Cardiac septum (tissue), 1 donor: ENCODE measurements around the gene GRID2. TPM values are rescaled to one million over a fixed set of nuclear protein-coding genes. Genes with fewer than 3 reads are reported as not detected.

ENCODE experiments used
- DNase-seq: peaks from one replicate; pipeline ENCODE4 v3.0.0-alpha.2; 2020; ENCODE audit warnings: low spot score
- intact Hi-C: fragments of 100-400 bp; cut with DNase I; formaldehyde crosslinking; loops from one replicate; pipeline ENCODE4 v1.14.0; 2022
- total RNA-seq: library from RNA; stranded (reverse); fragmentation: NEBNext Ultra II Directional; extraction: Animal tissue kit (Norgen Biotek cat#: 25700); gene quantifications from one replicate; pipeline ENCODE4 v1.2.1, GENCODE V29; 2021
- donor health status: DM: no; HTN: no; CAD: no.

Gene GRID2
- total RNA-seq, 1 donor from 2014 or later = 0.24 TPM

- no peak for DNase-seq
Observed at GRCh38 chr4:93416344-93417128, 1112.8 kb downstream of the GRID2 start.

DNA sequence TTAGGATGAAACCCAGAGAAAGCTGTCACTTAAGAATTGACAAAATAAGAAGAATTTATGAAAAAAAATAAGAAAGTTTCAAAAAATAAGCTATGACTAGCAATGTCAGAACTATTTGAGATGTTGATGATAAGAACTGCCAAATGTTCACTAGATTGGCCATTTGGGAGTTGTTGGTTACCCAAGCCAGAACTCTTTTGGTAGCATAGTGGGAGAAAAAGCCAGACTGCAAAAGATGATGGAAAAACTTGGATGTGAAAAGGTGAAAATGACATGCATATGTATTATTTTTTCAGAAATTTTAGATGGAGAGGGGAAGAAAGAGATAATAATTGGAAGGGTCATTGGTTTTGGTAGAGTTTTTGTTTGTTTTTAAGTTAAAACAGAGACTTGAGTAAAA is 1127.6 kb downstream of the GRID2 start:
- intact Hi-C loops = no loop called here
- DNase-seq = no peak

More at GRCh38 chr4:93416344-93417128, 1112.8 kb downstream of the GRID2 start:
- intact Hi-C loops = no loop called here

GRCh38 chr4:93433840-93434239 is 1130.1 kb downstream of the GRID2 start:
- intact Hi-C loops = no loop called here
- no peak for DNase-seq

DNA sequence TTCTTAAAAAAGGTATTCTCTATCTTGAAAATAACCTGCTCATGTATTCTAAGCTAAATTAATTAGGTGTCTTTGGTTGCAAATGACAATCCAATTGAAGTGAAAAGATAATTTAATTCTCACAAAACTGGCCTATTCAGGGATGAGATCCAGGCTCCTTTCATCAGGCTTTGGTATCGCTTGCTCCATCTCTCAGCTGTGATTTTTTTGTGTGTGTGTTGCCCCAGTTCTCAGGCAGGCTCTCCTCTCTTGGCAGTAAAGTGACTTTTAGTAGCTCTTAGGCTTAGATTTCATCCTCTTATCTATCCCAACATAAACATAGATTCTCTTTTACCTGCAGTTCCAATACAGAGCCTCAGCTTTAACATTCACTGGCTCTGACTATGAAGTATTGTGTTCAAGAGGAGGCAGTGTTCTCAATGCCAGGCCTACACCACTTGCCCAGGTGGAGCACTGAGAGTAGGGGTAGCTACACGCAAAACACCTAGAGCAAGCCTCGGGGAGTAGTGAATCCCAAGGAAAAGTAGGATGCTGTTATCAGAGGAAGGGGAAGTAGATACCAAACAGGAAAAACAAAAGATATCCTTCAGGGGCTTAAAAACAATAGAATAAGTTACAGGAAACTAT is 1132.3 kb downstream of the GRID2 start:
- intact Hi-C loops = no loop called here
- no peak for DNase-seq

GRCh38 chr4:93437991-93438390 is 1134.2 kb downstream of the GRID2 start:
- intact Hi-C loops = no loop called here
- DNase-seq = no peak

DNA sequence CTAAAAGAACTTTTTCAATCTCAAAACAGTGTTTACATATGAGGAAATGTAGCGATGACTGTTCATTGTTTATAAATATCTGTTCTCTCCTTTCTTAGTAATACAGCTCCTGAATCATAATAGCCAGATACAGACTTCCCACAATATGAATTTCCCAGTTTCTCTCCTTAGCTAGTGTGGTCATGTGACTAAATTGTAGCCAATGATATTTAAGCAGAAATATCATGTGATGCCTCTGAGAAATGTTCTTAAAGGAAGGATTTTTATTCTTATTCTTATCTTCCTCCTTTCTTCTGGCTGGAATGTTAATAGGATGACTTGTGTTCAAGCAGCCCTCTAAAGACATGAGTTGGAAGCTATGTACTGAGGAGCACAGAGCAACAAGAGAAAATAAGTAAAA is 1141.1 kb downstream of the GRID2 start:
- no peak for DNase-seq
- intact Hi-C loops = no loop called here

GRCh38 chr4:93446038-93446437 is 1142.3 kb downstream of the GRID2 start:
- DNase-seq = no peak
- intact Hi-C loops = no loop called here

DNA sequence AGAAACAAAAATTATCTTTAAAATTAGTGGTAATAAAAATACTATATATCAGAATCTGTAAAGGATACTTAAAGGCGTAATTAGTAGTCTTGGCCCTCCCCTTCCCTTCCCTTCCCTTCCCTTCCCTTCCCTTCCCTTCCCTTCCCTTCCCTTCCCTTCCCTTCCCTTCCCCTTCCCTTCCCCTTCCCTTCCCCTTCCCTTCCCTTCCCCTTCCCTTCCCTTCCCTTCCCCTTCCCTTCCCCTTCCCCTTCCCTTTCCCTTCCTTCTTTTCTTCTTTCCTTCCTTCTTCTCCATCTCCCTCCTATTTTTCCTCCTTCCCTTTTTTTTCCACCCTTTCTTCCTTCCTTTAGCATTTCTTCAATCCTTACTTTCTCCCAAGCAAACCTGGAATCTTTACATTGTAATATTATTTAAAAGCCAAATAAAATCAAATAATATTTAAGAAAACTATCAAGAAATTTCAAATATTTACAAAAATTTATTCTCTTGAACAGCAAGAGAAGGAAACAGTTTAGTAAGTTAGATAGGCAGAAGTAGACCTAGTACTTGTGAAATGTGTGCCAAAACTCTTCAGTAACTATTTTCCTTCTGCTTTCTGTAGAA is 1145.0 kb downstream of the GRID2 start:
- DNase-seq = no peak
- intact Hi-C loops = no loop called here

- intact Hi-C loops = no loop called here
- no peak for DNase-seq
Observed at GRCh38 chr4:93451954-93452353, 1148.2 kb downstream of the GRID2 start.

DNA sequence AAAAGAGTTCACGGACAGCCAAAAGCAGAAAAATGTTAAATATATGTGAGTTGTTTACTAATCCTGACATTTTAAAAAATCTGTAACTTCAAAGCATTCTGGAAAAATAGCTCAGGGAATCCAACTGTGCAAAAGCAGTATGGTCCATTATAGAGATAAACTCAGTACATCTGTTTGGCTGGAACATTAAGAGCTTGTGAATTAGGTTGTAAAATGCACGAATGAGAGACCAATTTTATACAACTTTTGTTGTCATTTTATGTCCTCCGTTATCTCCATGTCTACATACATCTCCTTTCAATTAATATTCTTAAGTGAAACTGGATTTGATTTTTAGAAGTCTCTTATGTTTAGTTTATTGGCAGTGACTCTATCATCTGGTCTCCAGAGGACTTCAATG is 1157.8 kb downstream of the GRID2 start:
- intact Hi-C loops = no loop called here
- no peak for DNase-seq

- intact Hi-C loops = no loop called here
- no peak for DNase-seq
Observed at GRCh38 chr4:93466446-93466845, 1162.7 kb downstream of the GRID2 start.

DNA sequence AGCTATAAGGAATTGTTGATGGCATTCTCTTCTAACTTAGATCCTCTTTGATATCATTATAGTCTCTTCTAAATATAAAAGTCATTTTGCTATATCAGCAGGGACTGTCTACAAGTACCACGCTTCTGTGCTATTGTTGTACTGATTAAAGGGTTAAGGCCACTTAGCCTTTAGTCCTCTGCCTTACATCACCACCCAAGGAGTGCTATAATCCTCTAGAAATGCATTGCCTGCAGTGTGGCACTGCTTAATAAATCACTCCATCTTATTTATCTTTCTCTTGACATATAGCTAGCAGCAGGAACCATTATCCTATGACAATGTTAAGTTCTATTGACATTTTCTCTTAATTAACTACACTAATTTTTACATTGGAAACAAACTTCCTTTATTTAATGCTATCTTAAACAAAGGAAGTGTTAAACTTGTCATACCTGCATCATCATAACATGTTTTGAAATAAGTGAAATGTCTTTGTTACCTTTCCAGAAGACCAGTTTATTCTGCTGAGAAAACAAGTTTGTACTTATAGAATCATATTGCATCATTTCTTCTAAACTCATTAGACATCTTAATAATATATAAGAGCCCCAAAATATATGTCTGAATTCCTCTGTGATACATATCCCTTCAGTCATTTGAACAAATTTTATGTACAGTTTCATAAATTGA is 1163.9 kb downstream of the GRID2 start:
- intact Hi-C loops = no loop called here
- no peak for DNase-seq

DNA sequence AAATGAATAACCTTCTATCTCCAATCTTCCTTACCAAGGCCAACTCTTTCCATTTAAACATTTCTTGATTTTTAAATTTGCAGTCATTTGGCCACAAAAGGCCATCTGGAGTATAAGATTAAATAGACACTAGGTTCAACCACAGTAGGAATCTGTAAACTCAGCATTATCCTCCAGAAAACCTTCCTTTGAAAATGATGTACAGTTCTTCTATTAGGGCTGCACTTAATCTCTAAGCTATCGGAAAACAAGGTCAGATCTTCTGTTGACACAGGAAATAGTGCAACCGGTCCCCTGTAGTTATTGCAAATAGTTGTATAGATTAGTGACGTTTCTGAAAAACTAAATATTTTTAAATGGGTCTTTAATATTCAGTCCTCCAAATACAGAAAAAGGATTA is 1165.8 kb downstream of the GRID2 start:
- no peak for DNase-seq

GRCh38 chr4:93475730-93476129 is 1172.0 kb downstream of the GRID2 start:
- no peak for DNase-seq
- intact Hi-C loops = no loop called here

More for the DNA sequence above, 1165.8 kb downstream of the GRID2 start:
- intact Hi-C loops = no loop called here

DNA sequence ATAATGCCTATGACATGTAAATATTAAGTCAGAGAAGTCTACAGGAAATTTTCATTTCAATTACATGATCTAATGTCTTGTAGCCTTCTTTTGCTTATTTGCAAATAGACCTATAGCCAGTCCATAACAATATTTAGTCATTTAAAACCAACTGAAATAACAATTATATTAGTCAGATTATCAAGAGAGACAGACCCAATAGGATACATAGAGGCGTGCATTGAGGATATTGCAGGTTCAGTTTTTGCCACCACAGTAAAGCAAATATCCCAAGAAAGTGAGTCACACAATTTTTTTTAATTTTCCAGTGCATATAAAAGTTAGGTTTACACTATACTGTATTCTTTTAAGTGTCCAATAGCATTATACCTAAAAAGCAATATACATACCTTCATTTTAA is 1175.0 kb downstream of the GRID2 start:
- no peak for DNase-seq
- intact Hi-C loops = no loop called here

- DNase-seq = no peak
- intact Hi-C loops = no loop called here
Observed at GRCh38 chr4:93480452-93480851, 1176.7 kb downstream of the GRID2 start.

GRCh38 chr4:93495346-93495745 is 1191.6 kb downstream of the GRID2 start:
- intact Hi-C loops = no loop called here
- DNase-seq = no peak

- DNase-seq = no peak
- intact Hi-C loops = no loop called here
Observed at GRCh38 chr4:93501244-93501643, 1197.5 kb downstream of the GRID2 start.

DNA sequence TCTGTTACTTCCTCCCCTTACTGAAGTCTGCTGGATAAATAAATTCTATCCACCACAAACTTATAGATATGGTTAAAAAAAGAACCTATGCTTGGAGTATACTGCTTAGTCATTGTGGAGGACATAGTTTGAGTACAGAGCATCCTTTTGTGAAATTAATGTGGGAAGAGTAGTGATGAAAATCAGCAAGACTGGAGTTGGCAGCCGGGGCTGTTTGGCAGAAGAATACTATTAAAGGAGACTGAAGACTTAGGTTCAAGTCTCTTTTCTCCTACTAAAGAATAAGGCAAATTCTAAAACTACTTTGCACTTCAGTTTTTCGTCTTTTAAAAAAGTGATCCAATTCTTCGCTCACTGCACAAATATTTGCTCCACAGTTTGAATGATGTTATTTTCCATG is 1198.2 kb downstream of the GRID2 start:
- intact Hi-C loops = no loop called here
- no peak for DNase-seq

- intact Hi-C loops = no loop called here
- no peak for DNase-seq
Observed at GRCh38 chr4:93502991-93503390, 1199.2 kb downstream of the GRID2 start.
